Endothelial cell of umbilical vein (primary cell): ENCODE results near the gene TFAP2B.

Source experiments
- EZH2 ChIP-seq: IDR thresholded peaks from 2 replicates; pipeline ENCODE4 v1.6.1; 2012; ENCODE audit warnings: borderline replicate concordance, low read depth, mild to moderate bottlenecking, moderate library complexity, low read length, inconsistent platforms; ENCODE audit not compliant: severe bottlenecking
- FOS ChIP-seq: IDR thresholded peaks from 2 replicates; pipeline ENCODE4 v1.6.1; 2011; ENCODE audit warnings: mild to moderate bottlenecking, low read length, moderate library complexity, borderline replicate concordance; ENCODE audit not compliant: insufficient read depth
- GATA2 ChIP-seq: IDR thresholded peaks from 2 replicates; pipeline ENCODE4 v1.7.0; 2011; ENCODE audit warnings: low read depth, mild to moderate bottlenecking, moderate library complexity, mixed read lengths, low read length; ENCODE audit not compliant: insufficient read length, insufficient read depth
- JUN ChIP-seq: IDR thresholded peaks from 2 replicates; pipeline ENCODE4 v1.6.1; 2011; ENCODE audit warnings: borderline replicate concordance, low read depth; ENCODE audit not compliant: insufficient read length, insufficient read depth
- MYC ChIP-seq: IDR thresholded peaks from one replicate; pipeline ENCODE4 v1.6.1; 2011; ENCODE audit warnings: mild to moderate bottlenecking, low read depth, low read length
- POLR2A ChIP-seq: IDR thresholded peaks from 2 replicates; pipeline ENCODE4 v1.6.1; 2012; ENCODE audit warnings: low read depth, mild to moderate bottlenecking, control low read depth, low read length
- POLR2AphosphoS5 ChIP-seq: IDR thresholded peaks from 2 replicates; pipeline ENCODE4 v1.6.1; 2012; ENCODE audit warnings: low read depth, mild to moderate bottlenecking, control low read depth, low read length, moderate library complexity; ENCODE audit not compliant: insufficient read depth
- TF ChIP-seq, protein P1 (sequence below), 2 donors: IDR thresholded peaks; 1 replicate in 1 of 2; 2 replicates in 1 of 2; pipeline ENCODE4 v1.5.1; 2011; ENCODE audit warnings: low read length in 2 of 2, mild to moderate bottlenecking in 2 of 2, moderate library complexity in 2 of 2, control low read depth in 1 of 2, inconsistent platforms in 1 of 2, low read depth in 1 of 2; ENCODE audit not compliant: insufficient read depth in 1 of 2; ENCODE audit errors: extremely low read depth in 1 of 2
- TF ChIP-seq, protein P2 (sequence below): IDR thresholded peaks from 2 replicates; pipeline ENCODE4 v1.6.1; 2011; ENCODE audit not compliant: insufficient read depth, insufficient read length

DNA sequence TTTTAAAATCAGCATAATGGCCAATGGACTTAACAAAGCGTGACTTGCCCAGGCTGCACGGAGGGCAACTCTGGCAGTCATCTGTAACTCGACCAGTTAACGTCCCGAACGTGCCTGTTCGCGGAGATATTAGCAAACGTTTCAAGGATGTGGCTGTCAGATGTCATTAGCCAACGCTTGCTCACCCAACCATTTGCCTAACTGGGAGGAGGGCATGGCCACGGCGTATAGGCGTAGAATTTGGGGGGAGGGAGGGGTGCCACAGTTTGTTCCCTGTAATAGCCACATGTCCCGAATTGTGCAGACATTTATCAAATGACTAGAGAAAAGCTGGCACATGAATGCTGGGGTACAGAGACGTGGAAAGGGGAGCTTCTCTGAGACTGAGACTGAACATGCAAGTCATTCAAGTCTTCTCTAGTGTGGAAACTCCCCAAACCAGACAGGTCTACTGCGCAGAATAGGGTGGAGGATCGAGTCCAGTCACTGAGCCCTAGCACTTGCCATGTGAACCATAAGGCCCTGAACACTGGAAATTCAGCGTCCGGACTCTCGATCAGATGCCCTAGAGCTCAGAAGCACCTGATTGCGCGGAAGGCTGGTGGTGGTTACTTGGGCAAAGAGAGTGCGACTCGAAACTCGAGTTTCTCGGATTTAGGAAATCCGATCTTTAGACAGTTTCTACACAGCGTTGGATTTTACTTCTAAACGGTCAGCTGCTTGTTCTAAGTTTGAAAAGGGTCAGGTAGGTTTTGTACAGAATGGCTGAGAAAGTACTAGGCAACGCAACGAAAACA is 32.6 kb downstream of the TFAP2B start:
- TF ChIP-seq, protein P1, sequence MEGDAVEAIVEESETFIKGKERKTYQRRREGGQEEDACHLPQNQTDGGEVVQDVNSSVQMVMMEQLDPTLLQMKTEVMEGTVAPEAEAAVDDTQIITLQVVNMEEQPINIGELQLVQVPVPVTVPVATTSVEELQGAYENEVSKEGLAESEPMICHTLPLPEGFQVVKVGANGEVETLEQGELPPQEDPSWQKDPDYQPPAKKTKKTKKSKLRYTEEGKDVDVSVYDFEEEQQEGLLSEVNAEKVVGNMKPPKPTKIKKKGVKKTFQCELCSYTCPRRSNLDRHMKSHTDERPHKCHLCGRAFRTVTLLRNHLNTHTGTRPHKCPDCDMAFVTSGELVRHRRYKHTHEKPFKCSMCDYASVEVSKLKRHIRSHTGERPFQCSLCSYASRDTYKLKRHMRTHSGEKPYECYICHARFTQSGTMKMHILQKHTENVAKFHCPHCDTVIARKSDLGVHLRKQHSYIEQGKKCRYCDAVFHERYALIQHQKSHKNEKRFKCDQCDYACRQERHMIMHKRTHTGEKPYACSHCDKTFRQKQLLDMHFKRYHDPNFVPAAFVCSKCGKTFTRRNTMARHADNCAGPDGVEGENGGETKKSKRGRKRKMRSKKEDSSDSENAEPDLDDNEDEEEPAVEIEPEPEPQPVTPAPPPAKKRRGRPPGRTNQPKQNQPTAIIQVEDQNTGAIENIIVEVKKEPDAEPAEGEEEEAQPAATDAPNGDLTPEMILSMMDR (IDR thresholded peaks at IDR 0.05; ENCODE audit: extremely low read depth in 1 of 2, insufficient read depth in 1 of 2, low read depth in 1 of 2, low read length in 2 of 2), result no peak
- no peak for TF ChIP-seq EZH2
- no peak for TF ChIP-seq POLR2AphosphoS5
- TF ChIP-seq, protein P2, sequence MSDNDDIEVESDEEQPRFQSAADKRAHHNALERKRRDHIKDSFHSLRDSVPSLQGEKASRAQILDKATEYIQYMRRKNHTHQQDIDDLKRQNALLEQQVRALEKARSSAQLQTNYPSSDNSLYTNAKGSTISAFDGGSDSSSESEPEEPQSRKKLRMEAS, result no peak
- no peak for TF ChIP-seq JUN
- no peak for TF ChIP-seq POLR2A
- TF ChIP-seq FOS, result no peak
- TF ChIP-seq GATA2, result no peak
- no peak for TF ChIP-seq MYC
